SU-DHL-6 (cell line): Measurements from ENCODE around the gene CRYAB.

Source experiments
- H2AFZ ChIP-seq: fragments of 200-600 bp; sonication (generic); 2 replicates; pipeline ENCODE4 v1.6.1; 2014; ENCODE audit warnings: low read depth, mild to moderate bottlenecking, moderate library complexity, mixed read lengths, antibody characterized with exemption, low read length; ENCODE audit not compliant: severe bottlenecking
- H3F3A ChIP-seq: fragments of 200-600 bp; shearing (Covaris generic); 2 replicates; pipeline ENCODE4 v1.6.0; 2016; ENCODE audit warnings: antibody characterized with exemption, mild to moderate bottlenecking; ENCODE audit not compliant: insufficient read depth
- H3K27ac ChIP-seq: fragments of 200-600 bp; sonication (generic); 2 replicates; pipeline ENCODE4 v1.5.1; 2016; ENCODE audit warnings: low read depth, mild to moderate bottlenecking, low read length, moderate library complexity, mixed read lengths
- H3K27me3 ChIP-seq: fragments of 200-600 bp; sonication (generic), shearing (Covaris generic); 2 replicates; pipeline ENCODE4 v1.6.0; 2014; ENCODE audit warnings: mild to moderate bottlenecking, low read length
- H3K36me3 ChIP-seq: fragments of 200-600 bp; sonication (generic); 2 replicates; pipeline ENCODE4 v1.6.1; 2014; ENCODE audit warnings: mild to moderate bottlenecking, low read length, mixed read lengths
- H3K4me2 ChIP-seq: fragments of 300-600, 200-600 bp; shearing (Covaris generic), sonication (generic); 2 replicates; pipeline ENCODE4 v1.6.0; 2014; ENCODE audit warnings: low read length, low read depth, mild to moderate bottlenecking; ENCODE audit not compliant: poor library complexity, severe bottlenecking
- H3K4me3 ChIP-seq: fragments of 200-600 bp; sonication (generic); 2 replicates; pipeline ENCODE4 v1.5.1; 2014; ENCODE audit warnings: antibody characterized with exemption, low read length, mild to moderate bottlenecking, mixed read lengths; ENCODE audit not compliant: insufficient read depth, poor library complexity, severe bottlenecking
- H3K79me2 ChIP-seq: fragments of 200-600 bp; sonication (generic); 2 replicates; pipeline ENCODE4 v1.6.1; 2014; ENCODE audit warnings: mild to moderate bottlenecking, low read length, moderate library complexity; ENCODE audit not compliant: insufficient read depth
- H3K9ac ChIP-seq: fragments of 200-600 bp; sonication (generic); 2 replicates; pipeline ENCODE4 v1.7.0; 2014; ENCODE audit warnings: mild to moderate bottlenecking, low read length
- H3K9me2 ChIP-seq: fragments of 200-600 bp; sonication (generic); replicated peaks from 2 replicates; pipeline ENCODE4 v1.6.1; 2014; ENCODE audit warnings: low read length; ENCODE audit not compliant: insufficient read depth
- H3K9me3 ChIP-seq: fragments of 200-600 bp; sonication (generic); 2 replicates; pipeline ENCODE4 v1.6.1; 2014; ENCODE audit warnings: low read length, mixed read lengths; ENCODE audit not compliant: insufficient read depth
- H4K20me1 ChIP-seq: fragments of 200-600 bp; sonication (generic); 2 replicates; pipeline ENCODE4 v1.6.1; 2014; ENCODE audit warnings: low read depth, mild to moderate bottlenecking, antibody characterized with exemption, low read length, moderate library complexity, mixed read lengths
- CTCF ChIP-seq: fragments of 200-600 bp; sonication (generic); IDR thresholded peaks from one replicate; pipeline ENCODE4 v1.5.1; 2017; ENCODE audit warnings: antibody characterized with exemption, mild to moderate bottlenecking, low read length, moderate library complexity; ENCODE audit not compliant: insufficient read depth, poor library complexity, severe bottlenecking
- EZH2phosphoT487 ChIP-seq: fragments of 200-600 bp; sonication (generic), shearing (Covaris generic); conservative IDR thresholded peaks from 2 replicates; pipeline ENCODE4 v1.6.1; 2018; ENCODE audit warnings: mild to moderate bottlenecking, antibody characterized with exemption, low read length, moderate library complexity, mixed read lengths

CRYAB gene

DNA sequence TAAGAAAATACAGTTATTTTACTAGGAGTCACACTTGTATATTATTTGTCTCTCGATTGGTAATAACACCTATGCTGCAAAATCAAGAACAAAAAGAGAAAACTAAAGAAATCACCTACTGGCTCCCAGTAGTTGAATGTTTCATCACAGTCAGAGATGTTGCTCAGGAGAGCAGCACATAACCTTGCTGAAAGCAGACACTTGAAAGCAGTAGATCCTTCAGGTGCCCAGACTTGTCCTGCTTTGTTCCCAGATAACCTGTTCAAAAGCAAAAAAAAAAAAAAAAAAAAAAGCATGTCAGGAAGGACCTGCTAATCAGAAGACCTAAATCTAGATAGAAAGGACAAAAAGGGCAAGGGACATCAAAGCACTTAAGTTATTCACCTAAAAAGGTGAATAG is 41.5 kb downstream of the CRYAB start:
- Histone ChIP-seq H3K36me3 (peaks cover 20% of the 10 kb centered on the region; the same call in 1 of the 2 replicates), H3K9me2 (no peaks in the 10 kb centered on the region), H3K9me3 (no peaks in the 10 kb centered on the region), H2AFZ (no peak overlapping the region), H3K27me3 (no peaks in the 10 kb centered on the region), H3K4me3 (peak overlapping the region; percentile 73), H4K20me1 (no peaks in the 10 kb centered on the region), H3K79me2 (peaks cover 10% of the 10 kb centered on the region), H3F3A (peaks cover 8% of the 10 kb centered on the region), H3K9ac (peak overlapping the region; percentile 76), H3K27ac (peak overlapping the region; percentile 54), H3K4me2 (peak overlapping the region; percentile 86)
- TF ChIP-seq EZH2phosphoT487, result no peak
- no peak for TF ChIP-seq CTCF

DNA sequence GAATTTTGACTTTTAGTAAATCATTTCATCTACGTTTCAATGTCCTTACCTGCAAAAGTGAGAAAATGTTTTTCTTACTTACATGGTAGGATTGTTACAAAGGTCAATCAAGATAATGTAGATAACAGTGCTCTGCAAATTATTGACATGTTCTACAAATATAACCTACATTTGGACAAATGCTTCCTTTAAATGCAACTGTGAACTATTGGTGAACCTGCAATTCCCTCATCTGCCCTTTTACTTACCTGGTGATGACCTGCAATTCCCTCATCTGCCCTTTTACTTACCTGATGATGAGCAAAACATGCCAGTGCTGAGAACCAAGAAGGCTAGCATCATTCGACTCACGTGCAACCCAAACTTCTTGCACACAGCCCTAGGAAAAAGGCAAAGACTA is 51.3 kb downstream of the CRYAB start:
- H3K79me2 ChIP-seq, result no peaks in the 10 kb centered on the region
- peaks cover 3% of the 10 kb centered on the region; the same call in 1 of the 2 replicates for H3K36me3 ChIP-seq
- TF ChIP-seq EZH2phosphoT487 (no peak), CTCF (no peak)
- no peaks in the 10 kb centered on the region for H3K9me3 ChIP-seq
- H3K4me2 ChIP-seq, result no peak overlapping the region
- H3K9me2 ChIP-seq, result no peaks in the 10 kb centered on the region
- no peak overlapping the region for H3K4me3 ChIP-seq
- no peaks in the 10 kb centered on the region for H3F3A ChIP-seq
- H3K27ac ChIP-seq, result no peak overlapping the region
- no peak overlapping the region for H3K9ac ChIP-seq
- no peaks in the 10 kb centered on the region for H4K20me1 ChIP-seq
- no peaks in the 10 kb centered on the region for H3K27me3 ChIP-seq
- no peak overlapping the region for H2AFZ ChIP-seq
